ENCODE data around the gene THSD4. TPM values are rescaled to one million over a fixed set of nuclear protein-coding genes. Genes with fewer than 3 reads are reported as not detected.

THSD4 gene
- total and polyA plus RNA-seq, 2 of the 8 experiments (the other 6 are each of a cell fraction or from before 2014, with no cell fraction given), result 2.5 to 6.2 TPM

DNA sequence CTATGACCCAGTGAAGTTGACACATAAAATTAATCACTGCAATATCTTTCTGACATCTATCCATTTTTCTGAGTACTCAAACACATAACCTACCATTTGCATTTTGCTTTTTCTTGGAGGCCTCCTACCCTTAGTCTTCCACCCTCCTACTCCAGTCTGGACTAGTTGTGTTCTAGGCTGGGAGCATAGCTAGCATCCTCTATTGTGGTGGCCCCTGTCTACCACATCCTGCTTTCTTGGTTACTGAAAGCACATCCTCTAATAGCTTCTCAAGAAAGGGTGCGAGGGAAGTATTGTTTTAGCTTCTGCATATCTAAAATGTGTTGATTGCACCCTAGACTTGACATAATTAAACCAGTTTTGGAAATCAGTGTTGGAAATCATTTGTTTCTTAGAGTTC lies 176.5 kb downstream of the THSD4 start:
- no peaks in the 10 kb centered on the region for H3K79me2 ChIP-seq (ENCODE audit: control insufficient read depth in 1 of 2, insufficient read depth in 2 of 2, low read length in 2 of 2)
- H2BK20ac ChIP-seq (ENCODE audit: low read length), result no peak overlapping the region
- H4K20me1 ChIP-seq (replicated peaks in 1 of 2; ENCODE audit: control insufficient read depth in 1 of 2, insufficient read depth in 2 of 2, low read length in 2 of 2), result no peaks in the 10 kb centered on the region
- TF ChIP-seq RAD21 (IDR thresholded peaks at IDR 0.05 in 1 of 2, conservative IDR thresholded peaks at IDR 0.05 in 1 of 2; ENCODE audit: low read depth in 2 of 2, low read length in 2 of 2) (no peak), CTBP2 (IDR thresholded peaks at IDR 0.05; ENCODE audit: borderline replicate concordance, insufficient read depth, insufficient read length, low read length) (no peak), SP1 (IDR thresholded peaks at IDR 0.05; ENCODE audit: low read depth, low read length) (no peak)
- H2AK5ac ChIP-seq (ENCODE audit: low read depth, low read length), result no peak overlapping the region
- DNase-seq (ENCODE audit: low read depth in 1 of 2, low spot score in 2 of 2) (no peak), FAIRE-seq (no peak)
- no peak overlapping the region for H3K4me3 ChIP-seq (ENCODE audit: extremely low read depth in 1 of 4, insufficient read depth in 2 of 4, low read depth in 3 of 4, low read length in 4 of 4)
- no peak overlapping the region for H4K8ac ChIP-seq (ENCODE audit: extremely low read depth, insufficient read depth, low read length)
- no peak overlapping the region for H3K56ac ChIP-seq (replicated peaks; ENCODE audit: insufficient read length, low read depth, low read length)
- H3K23me2 ChIP-seq (ENCODE audit: low read depth, low read length), result no peaks in the 10 kb centered on the region
- H2AFZ ChIP-seq (ENCODE audit: low read length), result no peak overlapping the region
- no peak overlapping the region for H3K9ac ChIP-seq (replicated peaks in 1 of 4; ENCODE audit: extremely low read depth in 1 of 4, low read depth in 3 of 4, low read length in 3 of 4)
- H2BK120ac ChIP-seq (replicated peaks; ENCODE audit: low read depth, low read length), result no peak overlapping the region
- H3K23ac ChIP-seq (ENCODE audit: insufficient read length), result no peak overlapping the region
- no peak overlapping the region for H2BK12ac ChIP-seq (ENCODE audit: low read depth, low read length)
- 92% methylated on average over 1 of the region's 1 CpG; no CpG with 5 or more reads in 1 of the 2 experiments for WGBS, 2 experiments (ENCODE audit: extremely low coverage in 1 of 2, insufficient coverage in 1 of 2, insufficient read length in 1 of 2, insufficient replicate concordance in 2 of 2, low coverage in 1 of 2, low lambda C conversion rate in 2 of 2, missing lambda C conversion rate in 1 of 2)
- no peaks in the 10 kb centered on the region for H3K27me3 ChIP-seq (replicated peaks in 1 of 4; ENCODE audit: control insufficient read depth in 3 of 4, extremely low read depth in 1 of 4, insufficient read depth in 3 of 4, low read length in 3 of 4)
- no peak overlapping the region for H4K5ac ChIP-seq (ENCODE audit: insufficient read length, low read depth, low read length)
- H3K27ac ChIP-seq (ENCODE audit: low read depth, low read length), result no peak overlapping the region
- no peaks in the 10 kb centered on the region for H3K36me3 ChIP-seq (ENCODE audit: control insufficient read depth in 2 of 4, insufficient read depth in 4 of 4, low read length in 3 of 4)
- H3K4me1 ChIP-seq (replicated peaks in 1 of 4; ENCODE audit: control insufficient read depth in 3 of 4, insufficient read depth in 4 of 4, low read length in 3 of 4), result no peaks in the 10 kb centered on the region
- H2BK15ac ChIP-seq (ENCODE audit: low read length), result no peak overlapping the region
- H3K79me1 ChIP-seq (ENCODE audit: low read depth, low read length), result no peaks in the 10 kb centered on the region
- H3K9me3 ChIP-seq (ENCODE audit: insufficient read depth in 2 of 2, low read depth in 1 of 2, low read length in 1 of 2), result no peaks in the 10 kb centered on the region; a peak in 1 of 4 replicates
- no peak overlapping the region for H3K4me2 ChIP-seq (ENCODE audit: insufficient read depth in 1 of 2, low read depth in 2 of 2, low read length in 2 of 2)
- CTCF ChIA-PET (ENCODE audit: partially characterized antibody), result interaction anchor here (0.7 kb wide), 1 partner anchor 170 kb away, joined by 3 read pairs; no protein-coding TSS in a partner anchor
- no peak overlapping the region for H4K91ac ChIP-seq (replicated peaks; ENCODE audit: insufficient read length, low read length)
- no peak overlapping the region for H2BK5ac ChIP-seq (ENCODE audit: low read depth, low read length)
- H3K18ac ChIP-seq (ENCODE audit: extremely low read depth, low read length), result no peak overlapping the region
- POLR2A ChIA-PET (ENCODE audit: partially characterized antibody), result no interaction called here
- no peak overlapping the region for H3K4ac ChIP-seq (replicated peaks; ENCODE audit: insufficient read length, low read depth, low read length)
- no peak overlapping the region for H3K14ac ChIP-seq (ENCODE audit: insufficient read length)

All from H1 (cell line).